GM18520 (cell line): ENCODE data around the gene SENP8.

Experiments used
- ATAC-seq: cut with Tn5 transposase; IDR thresholded peaks from one replicate; pipeline ENCODE4 v1.9.1; 2021; ENCODE audit not compliant: unreplicated experiment

Gene SENP8

DNA sequence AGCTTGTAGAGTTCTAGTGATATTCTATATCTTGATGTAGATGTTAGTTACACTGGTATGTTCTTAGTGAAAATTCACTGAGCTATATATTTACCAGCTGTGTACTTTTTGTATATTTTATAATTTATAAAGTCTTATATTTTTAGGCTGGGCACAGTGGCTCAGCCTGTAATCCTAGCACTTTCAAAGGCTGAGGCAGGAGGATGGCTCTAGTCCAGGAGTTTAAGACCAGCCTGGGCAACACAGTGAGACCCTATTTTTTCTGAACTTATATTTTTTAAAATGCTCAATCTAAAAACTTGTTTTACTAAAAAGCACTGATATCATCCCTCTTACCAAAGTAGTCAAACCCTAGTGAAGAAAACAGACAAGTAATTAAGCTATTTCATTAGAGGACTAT is 5.4 kb upstream of the SENP8 start:
- no peak for ATAC-seq

DNA sequence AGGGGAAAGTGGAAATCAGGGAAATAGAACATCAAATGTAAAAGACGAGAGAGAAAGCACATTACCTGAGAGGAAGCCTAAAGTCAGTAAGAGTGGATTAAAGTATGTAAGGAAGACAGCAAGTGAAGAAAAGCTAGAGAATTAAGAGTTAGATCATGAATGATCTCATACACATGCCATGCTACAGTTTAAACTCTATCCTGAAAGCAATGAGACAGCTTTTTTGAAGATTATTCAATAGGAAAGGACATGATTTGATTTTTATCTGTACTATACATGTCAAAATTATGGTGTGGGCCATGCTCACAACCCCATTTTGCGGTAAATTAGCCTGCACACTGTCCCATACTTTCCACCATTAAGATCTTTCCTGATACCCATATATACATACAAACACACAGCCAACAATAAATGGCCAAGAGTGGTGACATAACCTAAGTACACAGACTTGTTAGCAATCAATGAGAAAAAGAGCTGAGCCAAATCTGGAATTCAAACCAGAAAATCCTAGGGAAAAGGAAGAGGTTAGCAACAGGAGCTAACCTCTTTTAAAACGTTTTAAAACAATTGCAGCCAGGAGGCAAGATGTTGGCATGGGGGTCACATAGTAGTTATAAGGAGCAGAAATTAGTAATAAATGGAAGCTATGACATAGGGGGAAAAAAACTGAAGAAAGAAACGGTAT is 4.7 kb upstream of the SENP8 start:
- no peak for ATAC-seq

DNA sequence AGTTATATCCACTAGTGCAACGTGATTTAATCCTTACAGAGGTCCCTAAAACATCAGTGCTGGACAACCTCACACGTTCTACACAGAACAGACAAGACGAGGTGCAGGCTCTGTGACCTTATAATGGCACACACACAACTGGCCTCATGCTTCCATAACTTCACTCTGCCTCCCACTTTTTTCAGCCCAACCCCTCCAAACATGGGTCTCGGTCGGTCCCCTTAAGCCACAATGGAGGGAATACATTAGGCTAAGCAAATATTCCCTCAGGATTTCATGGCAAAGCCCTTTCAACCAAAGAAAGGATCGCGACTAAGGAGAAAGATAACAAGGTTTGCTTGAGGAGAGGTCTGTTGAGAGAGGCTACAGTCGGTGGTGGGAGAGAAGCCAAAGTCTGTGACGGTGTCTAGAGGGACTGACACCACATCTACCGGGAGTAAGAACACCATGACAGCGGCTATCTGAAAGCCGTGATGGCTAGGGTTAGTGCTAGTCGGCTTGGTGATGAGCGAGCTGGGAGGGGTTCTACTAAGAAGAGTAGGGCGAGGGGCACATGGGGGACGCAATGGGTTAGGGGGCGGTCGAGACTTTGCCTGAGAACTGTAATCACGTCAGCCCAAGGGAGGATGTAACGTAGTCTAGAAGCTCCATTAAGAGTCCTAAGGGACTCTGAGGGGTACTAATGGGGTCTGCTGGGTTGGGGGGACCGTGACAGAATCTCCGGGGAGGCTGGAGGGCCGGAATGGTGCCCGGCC is 1.3 kb upstream of the SENP8 start:
- no peak for ATAC-seq

DNA sequence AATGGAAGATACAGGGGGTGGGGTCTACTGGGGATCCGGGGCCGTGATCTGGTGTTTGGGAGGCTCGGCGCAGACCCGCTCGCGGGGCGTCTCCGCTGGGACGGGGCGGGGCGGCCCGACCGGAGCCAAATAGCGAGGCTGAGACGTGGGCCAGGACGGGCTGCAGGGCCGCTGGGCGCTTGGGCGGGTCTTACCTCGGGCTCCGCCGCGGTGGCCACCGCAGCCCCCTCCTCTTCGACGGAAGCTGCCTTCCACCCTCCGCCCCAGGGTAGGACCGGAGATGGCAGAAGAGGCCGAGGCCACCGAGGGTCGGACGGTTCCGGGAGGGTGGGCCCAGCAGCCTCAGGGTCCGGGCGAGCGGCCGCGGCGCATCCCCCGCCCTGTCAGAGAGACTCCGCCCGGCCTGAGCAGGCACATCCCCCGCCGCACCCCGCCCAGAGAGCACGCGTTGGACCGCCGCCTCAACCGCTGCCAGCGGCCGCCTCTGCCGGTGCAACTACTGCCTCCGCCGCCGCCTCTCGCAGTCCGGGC is 652 bp upstream of the SENP8 start:
- peak; percentile 31 for ATAC-seq

DNA sequence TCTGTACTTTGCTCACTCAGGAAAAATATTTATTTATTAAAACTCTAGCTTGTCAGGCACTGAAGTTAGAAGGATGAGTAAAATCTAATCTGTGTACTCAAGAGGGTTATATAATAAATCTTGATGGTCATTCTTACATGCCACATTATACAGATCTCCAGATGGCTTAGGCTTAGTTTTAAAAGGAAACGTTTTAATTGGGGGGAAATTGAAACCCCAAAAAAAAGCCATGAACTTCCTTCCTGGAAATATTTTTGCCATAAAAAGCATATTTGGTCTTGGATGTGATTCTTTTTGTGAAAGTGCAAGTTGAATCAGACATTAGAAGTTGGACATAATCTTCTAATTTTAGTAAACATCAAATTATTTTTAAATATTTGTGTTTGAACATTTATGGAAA is 6.0 kb downstream of the SENP8 start:
- no peak for ATAC-seq

DNA sequence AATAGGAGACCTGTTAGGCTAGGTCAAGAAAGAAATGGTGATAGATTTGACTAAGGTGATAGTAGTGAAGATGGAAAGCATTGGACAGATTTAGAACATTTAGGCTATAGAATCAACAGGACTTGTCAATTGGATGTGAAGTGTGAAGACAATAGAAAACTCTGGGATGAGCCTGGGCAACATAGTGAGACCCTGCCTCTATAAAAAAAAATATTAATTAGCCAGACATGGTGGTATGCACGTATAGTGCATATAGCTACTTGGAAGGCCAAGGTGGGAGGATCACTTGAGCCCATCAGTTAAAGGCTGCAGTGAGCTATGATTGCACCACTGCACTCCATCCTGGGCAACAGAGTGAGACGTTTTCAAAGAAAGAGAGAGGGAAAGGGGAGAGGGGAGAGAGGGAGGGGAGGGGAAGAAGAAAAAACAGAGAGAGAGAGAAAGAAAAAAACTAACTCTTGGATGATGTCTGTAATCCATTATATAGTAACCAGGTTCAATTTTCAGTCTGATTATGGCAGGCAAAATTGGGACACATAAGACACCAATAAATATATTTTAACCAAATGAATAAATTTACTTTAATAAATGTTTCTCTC is 9.6 kb downstream of the SENP8 start:
- ATAC-seq, result no peak

DNA sequence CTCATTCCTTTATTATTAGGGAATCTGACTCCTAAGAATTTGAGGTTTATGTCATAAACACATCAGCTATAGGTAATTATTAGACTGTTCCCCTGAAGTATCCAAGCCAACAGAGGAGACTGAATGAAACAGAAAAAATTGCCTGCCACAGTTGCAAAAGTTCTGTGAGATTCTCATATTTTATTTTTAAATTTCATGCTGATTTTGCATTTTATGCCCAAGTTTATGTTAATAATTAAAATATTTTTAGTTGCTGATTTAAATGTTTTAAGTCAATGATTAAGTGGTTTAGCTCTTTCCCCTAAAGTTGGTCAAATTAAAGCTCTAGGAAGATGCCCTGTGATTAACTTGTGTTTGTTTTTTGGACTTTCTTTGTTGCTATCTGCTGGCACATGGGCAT is 10.2 kb downstream of the SENP8 start:
- ATAC-seq, result no peak

DNA sequence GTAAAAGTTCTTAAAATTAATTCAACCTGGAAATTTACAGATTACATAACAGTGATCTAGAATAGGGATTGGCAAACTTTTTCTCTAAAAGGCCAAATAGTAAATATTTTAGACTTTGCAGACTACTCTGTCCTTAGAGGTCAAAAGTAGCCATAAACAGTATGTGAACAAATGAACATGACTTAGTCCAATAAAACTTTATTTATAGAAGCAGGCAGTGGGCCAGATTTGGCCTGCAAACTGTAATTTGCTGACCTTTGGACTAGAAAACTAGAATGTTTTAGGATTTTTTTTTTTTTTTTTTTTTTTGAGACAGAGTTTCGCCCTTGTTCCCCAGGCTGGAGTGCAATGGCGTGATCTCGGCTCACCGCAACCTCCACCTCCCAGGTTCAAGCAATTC is 12.1 kb downstream of the SENP8 start:
- ATAC-seq, result no peak

DNA sequence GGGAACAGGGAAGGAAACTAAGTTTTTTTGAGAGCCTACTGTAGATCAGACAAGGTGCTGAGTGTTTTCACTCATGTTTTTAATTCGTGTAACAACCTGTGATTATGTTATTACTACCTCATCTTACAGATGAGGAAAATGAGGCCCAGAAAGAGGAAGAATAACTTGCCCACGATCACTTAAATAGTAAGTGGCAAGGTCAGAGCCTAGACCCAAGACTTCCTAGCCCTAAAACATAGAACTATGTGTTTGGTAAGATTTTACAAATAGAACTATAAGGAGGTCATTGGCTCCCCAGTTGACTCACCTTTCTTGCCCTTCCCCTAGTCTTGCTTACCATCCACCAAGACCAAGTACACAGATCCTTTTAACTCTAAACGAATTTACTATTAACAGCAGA is 13.7 kb downstream of the SENP8 start:
- ATAC-seq, result no peak

DNA sequence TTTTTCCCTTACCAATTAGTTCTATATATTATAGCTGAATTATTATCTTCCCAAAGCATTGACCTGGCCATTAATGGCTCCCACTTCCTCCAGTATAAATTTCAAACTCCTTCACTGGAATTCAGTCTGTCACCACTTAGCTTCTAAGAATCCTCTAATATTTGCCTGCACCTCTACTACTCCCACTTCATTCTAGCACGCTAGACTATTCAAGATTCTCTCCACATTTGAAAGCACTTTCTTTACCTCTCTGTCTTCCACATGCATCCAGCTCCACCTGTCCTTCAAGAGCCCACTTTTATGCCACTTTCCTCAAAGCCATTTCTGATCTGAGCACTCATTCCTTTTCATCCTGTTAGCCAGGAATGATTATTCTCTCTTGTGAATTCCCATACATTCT is 15.0 kb downstream of the SENP8 start:
- ATAC-seq, result no peak

DNA sequence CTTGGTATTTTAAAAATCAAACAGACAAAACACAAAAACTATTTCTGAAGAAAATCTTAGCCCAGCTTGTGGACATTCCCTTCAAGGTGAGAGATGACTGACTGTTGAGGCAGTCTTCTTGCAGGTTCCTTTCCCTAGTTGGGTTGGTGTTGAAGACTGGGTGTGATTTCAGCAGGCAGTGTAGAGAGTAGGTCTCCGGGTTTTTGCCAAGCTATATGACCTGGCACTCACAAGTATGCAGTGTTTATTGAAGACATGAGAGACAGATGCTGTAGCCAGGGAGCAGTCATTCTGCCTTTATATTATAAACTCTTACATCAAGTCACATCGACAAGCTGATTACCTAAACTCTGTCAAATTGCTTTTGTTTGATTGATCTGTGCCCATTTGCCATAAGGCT is 17.5 kb downstream of the SENP8 start:
- no peak for ATAC-seq

DNA sequence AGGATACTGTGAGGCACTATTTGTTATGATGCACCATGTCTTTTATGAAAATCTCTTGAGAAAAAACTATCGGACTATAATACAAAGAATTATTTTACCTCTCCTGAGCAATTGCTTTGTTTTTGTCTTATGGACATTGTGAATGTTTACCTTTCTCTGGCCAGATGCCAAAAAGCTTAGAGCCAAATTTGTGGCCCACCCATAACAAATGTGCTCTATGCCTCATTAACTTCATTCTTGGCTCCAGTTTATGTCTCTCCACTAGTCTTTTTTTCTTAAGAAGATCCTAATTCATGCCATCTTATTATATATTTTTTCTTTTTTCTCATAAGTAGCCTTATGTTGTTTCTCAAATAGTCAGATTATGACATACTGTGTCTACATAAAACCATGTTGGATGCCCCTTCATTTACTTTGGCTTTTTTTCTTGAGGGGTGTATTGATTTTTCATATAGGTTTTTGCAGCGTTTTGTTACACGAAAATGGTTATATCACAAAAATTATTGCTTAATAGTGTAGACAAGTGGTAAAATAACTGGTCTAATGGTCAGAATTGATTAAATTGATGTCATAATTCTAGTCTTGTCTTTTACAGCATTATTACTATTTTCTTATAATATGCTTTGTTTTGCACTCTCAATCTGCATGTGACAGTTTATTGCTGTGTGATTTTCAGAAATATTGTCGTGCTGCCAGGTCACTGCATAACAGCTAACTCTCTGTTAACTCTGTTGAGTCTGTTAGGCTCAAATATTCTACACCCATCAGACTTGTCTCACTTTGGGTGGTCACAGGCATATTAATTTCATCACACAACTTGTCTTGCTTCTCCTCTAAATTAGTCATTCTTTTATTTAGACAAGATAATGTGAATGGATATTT is 18.2 kb downstream of the SENP8 start:
- no peak for ATAC-seq

DNA sequence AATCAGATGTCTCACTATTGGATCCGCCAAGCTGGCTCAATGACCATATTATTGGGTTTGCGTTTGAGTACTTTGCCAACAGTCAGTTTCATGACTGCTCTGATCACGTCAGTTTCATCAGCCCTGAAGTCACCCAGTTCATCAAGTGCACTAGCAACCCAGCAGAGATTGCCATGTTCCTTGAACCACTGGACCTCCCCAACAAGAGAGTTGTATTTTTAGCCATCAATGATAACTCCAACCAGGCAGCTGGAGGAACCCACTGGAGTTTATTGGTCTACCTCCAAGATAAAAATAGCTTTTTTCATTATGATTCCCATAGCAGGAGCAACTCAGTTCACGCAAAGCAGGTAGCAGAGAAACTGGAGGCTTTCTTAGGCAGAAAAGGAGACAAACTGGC is 21.5 kb downstream of the SENP8 start:
- no peak for ATAC-seq

DNA sequence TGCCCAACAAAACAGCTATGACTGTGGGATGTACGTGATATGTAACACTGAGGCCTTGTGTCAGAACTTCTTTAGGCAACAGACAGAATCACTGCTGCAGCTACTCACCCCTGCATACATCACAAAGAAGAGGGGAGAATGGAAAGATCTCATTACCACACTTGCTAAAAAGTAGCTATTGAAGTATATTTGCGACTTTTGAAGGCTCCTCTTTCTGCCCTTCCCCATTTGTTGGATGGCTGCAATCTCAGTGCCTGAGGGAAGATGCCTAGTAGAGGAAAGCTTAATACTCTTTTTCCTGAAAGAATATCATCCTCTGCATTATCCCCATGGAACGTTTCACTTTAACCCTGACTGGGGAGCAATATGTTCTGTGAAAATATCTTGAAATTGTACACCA is 21.9 kb downstream of the SENP8 start:
- ATAC-seq, result no peak

DNA sequence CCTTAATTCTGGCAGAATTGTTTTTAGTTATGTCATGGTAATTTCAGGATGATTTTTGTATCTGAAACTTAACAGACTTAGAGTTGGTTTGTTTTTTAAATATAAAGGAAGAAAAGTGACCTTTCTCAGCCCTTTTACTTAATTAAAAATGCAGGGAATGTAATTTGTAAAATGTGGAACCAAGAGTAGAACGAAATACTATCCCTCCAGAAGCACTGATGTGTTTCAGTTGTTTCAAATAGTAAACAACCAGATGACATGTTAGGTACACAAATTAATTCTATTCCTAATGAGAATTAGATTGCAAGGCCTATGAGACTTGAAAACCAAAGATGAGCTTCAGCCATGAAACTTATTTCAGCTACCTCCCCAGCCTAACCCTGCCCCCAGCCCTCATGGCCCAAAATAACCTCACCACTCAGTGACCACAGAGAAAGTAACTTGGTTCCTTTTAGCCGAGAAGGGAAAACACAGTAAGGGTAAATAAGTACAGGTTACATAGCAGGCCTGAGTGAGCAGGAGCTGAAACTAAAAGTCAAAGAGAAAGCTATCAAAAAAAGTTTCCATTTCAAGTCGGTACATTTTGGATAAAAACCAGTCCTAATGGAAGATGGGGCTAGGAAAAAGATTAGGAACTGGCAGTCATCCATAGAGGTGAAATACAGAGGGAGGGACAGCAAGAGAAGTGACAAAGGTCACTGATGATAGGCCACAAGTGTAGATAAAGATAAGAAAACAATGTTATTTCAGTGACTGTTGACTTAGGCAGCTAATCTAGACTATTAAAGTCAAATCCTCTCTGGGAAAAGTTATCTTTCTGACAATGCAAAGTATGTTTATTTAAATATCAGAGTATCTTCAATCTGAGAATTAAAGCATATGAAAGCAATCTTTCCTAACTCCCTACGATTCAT is 23.2 kb downstream of the SENP8 start:
- ATAC-seq, result peak; percentile 90

DNA sequence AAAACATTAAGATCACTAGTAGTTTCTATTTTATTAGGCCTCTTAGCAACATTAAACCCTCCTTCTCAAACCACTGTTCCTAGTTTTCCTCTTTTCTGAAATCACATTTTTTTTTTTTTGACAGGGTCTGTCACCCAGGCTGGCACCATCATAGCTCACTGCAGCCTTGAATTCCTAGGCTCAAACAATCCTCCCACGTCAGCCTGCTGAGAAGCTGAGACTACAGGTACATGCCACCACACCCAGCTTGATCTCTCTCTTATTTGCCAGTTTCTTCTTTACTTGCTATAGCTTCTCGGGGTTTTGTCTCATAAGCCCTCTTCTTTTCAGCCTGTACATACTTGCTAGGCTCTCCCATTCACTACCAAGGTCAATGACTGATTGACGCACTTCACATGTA is 28.0 kb downstream of the SENP8 start:
- ATAC-seq, result no peak

DNA sequence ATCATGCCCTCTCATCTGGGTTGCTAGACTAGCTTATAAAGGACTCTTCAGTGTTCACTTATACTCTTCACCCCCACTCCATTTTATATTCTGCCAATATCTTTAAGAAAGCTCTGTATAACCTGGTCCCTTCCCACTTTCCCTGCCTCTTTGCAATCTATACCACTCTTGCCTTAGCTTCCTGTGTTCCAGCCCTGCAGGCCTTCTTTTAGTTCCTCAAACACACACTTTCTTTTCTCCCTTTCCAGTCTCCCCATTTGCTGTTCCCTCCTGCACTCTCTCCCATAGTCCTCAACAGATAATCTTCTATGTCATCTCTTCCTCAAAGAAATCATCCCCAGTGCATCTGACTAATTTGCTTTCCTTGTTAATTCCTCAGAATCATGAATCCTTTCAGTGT is 28.7 kb downstream of the SENP8 start:
- ATAC-seq, result no peak

DNA sequence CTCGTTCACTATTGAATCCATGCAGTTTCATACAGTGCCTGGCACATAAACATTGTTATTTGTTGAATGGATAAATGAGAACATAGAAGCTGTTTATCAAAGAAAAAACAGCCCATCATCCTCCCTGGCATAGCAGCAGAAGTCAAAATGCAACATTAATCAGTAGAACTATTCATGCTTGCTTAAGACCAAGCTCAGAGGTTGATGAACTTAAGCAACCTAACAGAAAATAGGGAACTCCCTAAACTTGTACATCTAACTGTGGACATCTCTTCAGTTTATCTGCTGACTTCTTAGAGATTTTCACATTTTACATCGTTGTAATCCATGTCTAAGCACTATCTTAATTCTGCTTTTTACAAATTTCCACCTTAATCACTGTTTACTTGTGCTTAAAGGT is 29.2 kb downstream of the SENP8 start:
- no peak for ATAC-seq

DNA sequence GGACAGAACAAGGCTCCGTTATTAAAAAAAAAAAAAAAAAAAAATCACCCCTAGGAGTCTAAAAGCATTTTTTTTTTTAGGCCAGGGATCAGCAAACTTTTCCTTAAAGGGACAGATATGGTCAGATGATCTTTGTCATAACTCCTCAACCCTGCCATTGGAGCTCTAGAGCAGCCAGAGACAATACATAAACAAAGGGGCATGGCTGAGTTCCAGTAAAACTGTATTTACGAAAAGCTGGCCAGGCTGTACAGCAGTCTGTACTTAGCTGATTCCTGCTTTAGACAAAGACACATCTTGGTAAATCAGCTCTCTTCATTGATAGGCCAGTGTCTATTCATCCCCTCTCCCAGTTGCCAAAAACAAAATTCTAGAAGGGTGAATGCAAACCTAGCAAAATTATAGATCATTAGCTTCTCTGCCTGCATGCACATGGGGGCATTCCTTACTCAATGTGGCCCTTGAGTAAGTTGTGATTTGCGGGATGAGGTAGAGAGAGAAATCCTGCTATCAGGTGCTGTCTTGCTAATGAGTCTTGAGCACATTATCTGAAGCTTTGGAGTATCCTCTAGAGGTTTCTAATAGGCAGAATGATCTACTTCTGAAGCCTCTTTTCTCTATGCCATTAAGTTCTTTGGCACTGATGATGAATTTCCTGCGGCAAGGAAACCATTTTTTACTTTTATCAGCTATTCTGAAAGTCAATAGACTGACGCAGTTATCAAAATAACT is 35.2 kb downstream of the SENP8 start:
- ATAC-seq, result no peak

DNA sequence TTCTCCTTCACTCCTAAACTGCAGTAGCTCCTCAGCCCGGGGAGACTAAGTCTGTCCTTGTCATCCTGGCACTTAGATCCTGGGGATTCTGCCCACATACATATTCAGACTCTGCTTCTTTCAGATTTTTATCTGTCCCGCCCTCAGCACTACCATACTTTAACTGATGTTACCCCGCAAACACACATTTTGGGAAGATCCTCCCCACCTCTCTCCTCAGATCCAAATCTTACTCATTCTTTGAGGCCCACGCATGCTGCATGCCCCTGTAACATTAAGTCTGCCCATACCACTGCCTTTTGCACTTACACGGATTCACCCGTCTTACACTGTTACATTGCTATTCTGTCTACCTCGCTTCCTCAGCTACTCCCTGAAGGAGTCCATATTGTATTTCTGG is 36.1 kb downstream of the SENP8 start:
- no peak for ATAC-seq
